SU-DHL-6 (cell line): ENCODE measurements around the gene ZBP1.

Experiments
- H2AFZ ChIP-seq: fragments of 200-600 bp; sonication (generic); 2 replicates; pipeline ENCODE4 v1.6.1; 2014; ENCODE audit warnings: low read depth, mild to moderate bottlenecking, moderate library complexity, mixed read lengths, antibody characterized with exemption, low read length; ENCODE audit not compliant: severe bottlenecking
- H3F3A ChIP-seq: fragments of 200-600 bp; shearing (Covaris generic); 2 replicates; pipeline ENCODE4 v1.6.0; 2016; ENCODE audit warnings: antibody characterized with exemption, mild to moderate bottlenecking; ENCODE audit not compliant: insufficient read depth
- H3K27ac ChIP-seq: fragments of 200-600 bp; sonication (generic); 2 replicates; pipeline ENCODE4 v1.5.1; 2016; ENCODE audit warnings: low read depth, mild to moderate bottlenecking, low read length, moderate library complexity, mixed read lengths
- H3K27me3 ChIP-seq: fragments of 200-600 bp; sonication (generic), shearing (Covaris generic); 2 replicates; pipeline ENCODE4 v1.6.0; 2014; ENCODE audit warnings: mild to moderate bottlenecking, low read length
- H3K36me3 ChIP-seq: fragments of 200-600 bp; sonication (generic); 2 replicates; pipeline ENCODE4 v1.6.1; 2014; ENCODE audit warnings: mild to moderate bottlenecking, low read length, mixed read lengths
- H3K4me2 ChIP-seq: fragments of 300-600, 200-600 bp; shearing (Covaris generic), sonication (generic); 2 replicates; pipeline ENCODE4 v1.6.0; 2014; ENCODE audit warnings: low read length, low read depth, mild to moderate bottlenecking; ENCODE audit not compliant: poor library complexity, severe bottlenecking
- H3K4me3 ChIP-seq: fragments of 200-600 bp; sonication (generic); 2 replicates; pipeline ENCODE4 v1.5.1; 2014; ENCODE audit warnings: antibody characterized with exemption, low read length, mild to moderate bottlenecking, mixed read lengths; ENCODE audit not compliant: insufficient read depth, poor library complexity, severe bottlenecking
- H3K79me2 ChIP-seq: fragments of 200-600 bp; sonication (generic); 2 replicates; pipeline ENCODE4 v1.6.1; 2014; ENCODE audit warnings: mild to moderate bottlenecking, low read length, moderate library complexity; ENCODE audit not compliant: insufficient read depth
- H3K9ac ChIP-seq: fragments of 200-600 bp; sonication (generic); 2 replicates; pipeline ENCODE4 v1.7.0; 2014; ENCODE audit warnings: mild to moderate bottlenecking, low read length
- H3K9me2 ChIP-seq: fragments of 200-600 bp; sonication (generic); replicated peaks from 2 replicates; pipeline ENCODE4 v1.6.1; 2014; ENCODE audit warnings: low read length; ENCODE audit not compliant: insufficient read depth
- H3K9me3 ChIP-seq: fragments of 200-600 bp; sonication (generic); 2 replicates; pipeline ENCODE4 v1.6.1; 2014; ENCODE audit warnings: low read length, mixed read lengths; ENCODE audit not compliant: insufficient read depth
- H4K20me1 ChIP-seq: fragments of 200-600 bp; sonication (generic); 2 replicates; pipeline ENCODE4 v1.6.1; 2014; ENCODE audit warnings: low read depth, mild to moderate bottlenecking, antibody characterized with exemption, low read length, moderate library complexity, mixed read lengths
- EZH2phosphoT487 ChIP-seq: fragments of 200-600 bp; sonication (generic), shearing (Covaris generic); conservative IDR thresholded peaks from 2 replicates; pipeline ENCODE4 v1.6.1; 2018; ENCODE audit warnings: mild to moderate bottlenecking, antibody characterized with exemption, low read length, moderate library complexity, mixed read lengths
- TF ChIP-seq, protein P1 (sequence below): fragments of 200-600 bp; sonication (generic); IDR thresholded peaks from one replicate; pipeline ENCODE4 v1.5.1; 2017; ENCODE audit warnings: antibody characterized with exemption, mild to moderate bottlenecking, low read length, moderate library complexity; ENCODE audit not compliant: insufficient read depth, poor library complexity, severe bottlenecking

The ZBP1 gene

DNA sequence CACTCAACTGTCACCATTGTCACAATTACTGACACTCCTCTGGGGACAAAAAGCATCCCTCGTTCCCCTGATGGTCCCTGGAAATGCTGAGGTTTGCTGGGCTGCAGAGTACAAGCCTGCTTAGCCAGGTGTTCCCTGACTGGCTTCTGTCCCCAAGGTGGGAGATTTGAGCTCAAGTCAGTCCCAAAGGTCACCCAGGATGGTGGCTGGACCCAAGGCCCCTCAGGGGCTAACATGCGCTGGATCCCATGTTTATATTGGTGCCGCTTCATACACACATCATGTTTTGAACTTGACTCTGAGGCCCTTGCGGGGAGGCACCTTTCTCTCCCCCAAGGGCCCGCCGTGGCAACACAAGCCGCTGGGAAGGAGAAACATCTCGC lies 45.4 kb upstream of the ZBP1 start:
- no peaks in the 10 kb centered on the region for H3K9me2 ChIP-seq
- no peak overlapping the region for H3K4me3 ChIP-seq
- H2AFZ ChIP-seq, result no peak overlapping the region
- no peaks in the 10 kb centered on the region for H3K9me3 ChIP-seq
- TF ChIP-seq, protein P1, sequence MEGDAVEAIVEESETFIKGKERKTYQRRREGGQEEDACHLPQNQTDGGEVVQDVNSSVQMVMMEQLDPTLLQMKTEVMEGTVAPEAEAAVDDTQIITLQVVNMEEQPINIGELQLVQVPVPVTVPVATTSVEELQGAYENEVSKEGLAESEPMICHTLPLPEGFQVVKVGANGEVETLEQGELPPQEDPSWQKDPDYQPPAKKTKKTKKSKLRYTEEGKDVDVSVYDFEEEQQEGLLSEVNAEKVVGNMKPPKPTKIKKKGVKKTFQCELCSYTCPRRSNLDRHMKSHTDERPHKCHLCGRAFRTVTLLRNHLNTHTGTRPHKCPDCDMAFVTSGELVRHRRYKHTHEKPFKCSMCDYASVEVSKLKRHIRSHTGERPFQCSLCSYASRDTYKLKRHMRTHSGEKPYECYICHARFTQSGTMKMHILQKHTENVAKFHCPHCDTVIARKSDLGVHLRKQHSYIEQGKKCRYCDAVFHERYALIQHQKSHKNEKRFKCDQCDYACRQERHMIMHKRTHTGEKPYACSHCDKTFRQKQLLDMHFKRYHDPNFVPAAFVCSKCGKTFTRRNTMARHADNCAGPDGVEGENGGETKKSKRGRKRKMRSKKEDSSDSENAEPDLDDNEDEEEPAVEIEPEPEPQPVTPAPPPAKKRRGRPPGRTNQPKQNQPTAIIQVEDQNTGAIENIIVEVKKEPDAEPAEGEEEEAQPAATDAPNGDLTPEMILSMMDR, result no peak
- no peak for TF ChIP-seq EZH2phosphoT487
- no peaks in the 10 kb centered on the region for H4K20me1 ChIP-seq
- H3K27me3 ChIP-seq, result no peaks in the 10 kb centered on the region
- no peaks in the 10 kb centered on the region for H3K79me2 ChIP-seq
- no peaks in the 10 kb centered on the region for H3F3A ChIP-seq
- H3K9ac ChIP-seq, result no peak overlapping the region
- H3K27ac ChIP-seq, result no peak overlapping the region
- no peaks in the 10 kb centered on the region for H3K36me3 ChIP-seq
- H3K4me2 ChIP-seq, result no peak overlapping the region

- no peaks in the 10 kb centered on the region for H3F3A ChIP-seq
- no peak for TF ChIP-seq EZH2phosphoT487
- no peak overlapping the region for H2AFZ ChIP-seq
- no peak overlapping the region for H3K4me3 ChIP-seq
- H3K79me2 ChIP-seq, result no peaks in the 10 kb centered on the region
- no peaks in the 10 kb centered on the region for H4K20me1 ChIP-seq
- H3K27me3 ChIP-seq, result no peaks in the 10 kb centered on the region
- no peaks in the 10 kb centered on the region for H3K36me3 ChIP-seq
- H3K9me2 ChIP-seq, result no peaks in the 10 kb centered on the region
- H3K9me3 ChIP-seq, result no peaks in the 10 kb centered on the region
- no peak overlapping the region for H3K27ac ChIP-seq
- no peak overlapping the region for H3K9ac ChIP-seq
- no peak overlapping the region for H3K4me2 ChIP-seq
These were observed 44.8 kb upstream of the ZBP1 start for GRCh38 chr20:57664924-57665588.

GRCh38 chr20:57664476-57664875 lies 44.2 kb upstream of the ZBP1 start:
- Histone ChIP-seq H4K20me1 (no peaks in the 10 kb centered on the region), H3F3A (no peaks in the 10 kb centered on the region), H3K4me2 (no peak overlapping the region)

More at GRCh38 chr20:57664476-57664875, 44.2 kb upstream of the ZBP1 start:
- no peaks in the 10 kb centered on the region for H3K9me2 ChIP-seq
- H3K79me2 ChIP-seq, result no peaks in the 10 kb centered on the region
- TF ChIP-seq, protein P1, result no peak
- H3K27me3 ChIP-seq, result no peaks in the 10 kb centered on the region
- H3K4me3 ChIP-seq, result no peak overlapping the region
- no peak overlapping the region for H3K9ac ChIP-seq
- no peaks in the 10 kb centered on the region for H3K36me3 ChIP-seq
- H2AFZ ChIP-seq, result no peak overlapping the region
- H3K9me3 ChIP-seq, result no peaks in the 10 kb centered on the region
- no peak overlapping the region for H3K27ac ChIP-seq
